Right lobe of liver (tissue), 6 donors: ENCODE data around the gene BACH2. TPM values are rescaled to one million over a fixed set of nuclear protein-coding genes. Genes with fewer than 3 reads are reported as not detected.
"Not testable (repeated sequence)": the region's sequence is repeated elsewhere in the genome, so short reads cannot be mapped to it uniquely, and the experiment has no call there.

Experiments used
- ATAC-seq, 4 donors: fragments of 200-7000 bp; cut with Tn5 transposase; one replicate each; pipeline ENCODE4 v1.9.1; 2020; ENCODE audit warnings: mild to moderate bottlenecking in 4 of 4, moderate library complexity in 4 of 4
- DNase-seq, 3 donors: peaks; one replicate each; pipeline ENCODE4 v3.0.0-alpha.2; 2020
- H3K27ac ChIP-seq, 3 donors: fragments of 200-600 bp; one replicate each; pipeline ENCODE4 v1.8.0; 2022
- H3K27me3 ChIP-seq, 2 donors: fragments of 200-600 bp; one replicate each; pipeline ENCODE4 v1.8.0; 2022
- H3K36me3 ChIP-seq, 4 donors: fragments of 200-600 bp; sonication (generic) in 1 of 4; one replicate each; pipeline versions ENCODE4 v1.5.1 to v1.8.0; 2017 to 2022; ENCODE audit warnings: control low read depth in 1 of 4
- H3K4me1 ChIP-seq, 4 donors: fragments of 200-600 bp; sonication (generic) in 1 of 4; one replicate each; pipeline versions ENCODE4 v1.5.1 to v1.8.0; 2017 to 2022; ENCODE audit warnings: control low read depth in 1 of 4
- H3K4me3 ChIP-seq, 3 donors: fragments of 200-600 bp; one replicate each; pipeline ENCODE4 v1.8.0; 2022
- H3K9me3 ChIP-seq, 4 donors: fragments of 200-600 bp; sonication (generic) in 1 of 4; one replicate each; pipeline versions ENCODE4 v1.5.1 to v1.8.0; 2017 to 2022; ENCODE audit warnings: control low read depth in 1 of 4
- POLR2A ChIP-seq: fragments of 450-650 bp; IDR thresholded peaks from one replicate; pipeline ENCODE4 v1.6.1; 2017; ENCODE audit warnings: antibody characterized with exemption, mild to moderate bottlenecking
- WGBS: methylation state at CpG from one replicate; pipeline ENCODE4 v1.1.6; 2018; ENCODE audit warnings: low coverage, low lambda C conversion rate; ENCODE audit not compliant: insufficient coverage; ENCODE audit errors: missing lambda C conversion rate; 5-methylcytosine and 5-hydroxymethylcytosine counted together
- intact Hi-C, 2 donors: fragments of 100-400 bp; cut with DNase I; formaldehyde crosslinking; loops; one replicate each; pipeline versions ENCODE4 v1.11.2 to v1.14.1; 2022
- total RNA-seq, 6 experiments: library from RNA; depleted of rRNA in 2 of 6; stranded (reverse); fragments of >200 nt in 2 of 6; fragmentation: NEBNext Ultra II Directional in 3 of 6; extraction: Animal tissue kit (Norgen Biotek cat#: 25700) in 3 of 6; gene quantifications; one replicate each; pipeline versions ENCODE4 v1.1.0 to v1.2.4, GENCODE V29; 2016 to 2023
- TF ChIP-seq, protein P1 (sequence below), 4 donors: fragments of 200-600 bp in 3 of 4; fragments of 450-650 bp in 1 of 4; IDR thresholded peaks; one replicate each; pipeline versions ENCODE4 v1.5.1 to v1.8.0; 2016 to 2022; ENCODE audit warnings: antibody characterized with exemption in 4 of 4, mild to moderate bottlenecking in 2 of 4
- donor health status: DM: no; HTN: yes; CAD: no.
- donor health status: DM: no; HTN: no; CAD: no.
- donor health status: DM: no; HTN: no; CAD: no.
- donor health status: DM: no; HTN: yes; CAD: no.
- donor health status: DM: no; HTN: yes; CAD: no.

Gene BACH2
- total RNA-seq, 6 experiments from 2014 or later = 2.6 to 12.6 (median 3.1) TPM

GRCh38 chr6:90131614-90132423 lies 164.8 kb downstream of the BACH2 start:
- intact Hi-C loops = no loop called here
- Histone ChIP-seq H3K9me3 (no peaks in the 10 kb centered on the region), H3K27ac (no peak overlapping the region), H3K27me3 (no peaks in the 10 kb centered on the region), H3K4me1 (no peaks in the 10 kb centered on the region), H3K4me3 (no peak overlapping the region), H3K36me3 (no peaks in the 10 kb centered on the region)
- peak in 1 of 4 donors; percentile 22 for ATAC-seq
- WGBS = 84% methylated on average over 7 of the region's 7 CpGs
- DNase-seq = no peak
- TF ChIP-seq, protein P1, sequence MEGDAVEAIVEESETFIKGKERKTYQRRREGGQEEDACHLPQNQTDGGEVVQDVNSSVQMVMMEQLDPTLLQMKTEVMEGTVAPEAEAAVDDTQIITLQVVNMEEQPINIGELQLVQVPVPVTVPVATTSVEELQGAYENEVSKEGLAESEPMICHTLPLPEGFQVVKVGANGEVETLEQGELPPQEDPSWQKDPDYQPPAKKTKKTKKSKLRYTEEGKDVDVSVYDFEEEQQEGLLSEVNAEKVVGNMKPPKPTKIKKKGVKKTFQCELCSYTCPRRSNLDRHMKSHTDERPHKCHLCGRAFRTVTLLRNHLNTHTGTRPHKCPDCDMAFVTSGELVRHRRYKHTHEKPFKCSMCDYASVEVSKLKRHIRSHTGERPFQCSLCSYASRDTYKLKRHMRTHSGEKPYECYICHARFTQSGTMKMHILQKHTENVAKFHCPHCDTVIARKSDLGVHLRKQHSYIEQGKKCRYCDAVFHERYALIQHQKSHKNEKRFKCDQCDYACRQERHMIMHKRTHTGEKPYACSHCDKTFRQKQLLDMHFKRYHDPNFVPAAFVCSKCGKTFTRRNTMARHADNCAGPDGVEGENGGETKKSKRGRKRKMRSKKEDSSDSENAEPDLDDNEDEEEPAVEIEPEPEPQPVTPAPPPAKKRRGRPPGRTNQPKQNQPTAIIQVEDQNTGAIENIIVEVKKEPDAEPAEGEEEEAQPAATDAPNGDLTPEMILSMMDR (IDR thresholded peaks at IDR 0.05) = no peak
- TF ChIP-seq POLR2A = no peak

- Histone ChIP-seq H3K36me3 (no peaks in the 10 kb centered on the region), H3K27me3 (no peaks in the 10 kb centered on the region), H3K4me1 (no peaks in the 10 kb centered on the region), H3K4me3 (no peak overlapping the region), H3K9me3 (no peaks in the 10 kb centered on the region), H3K27ac (no peak overlapping the region)
- intact Hi-C loops = no loop called here
- DNase-seq (no peak), ATAC-seq (no peak)
- TF ChIP-seq, protein P1 (IDR thresholded peaks at IDR 0.05) = no peak
- TF ChIP-seq POLR2A = no peak
- WGBS = 80% methylated on average over 1 of the region's 1 CpG
Measured at GRCh38 chr6:90131125-90131524, 165.5 kb downstream of the BACH2 start.

DNA sequence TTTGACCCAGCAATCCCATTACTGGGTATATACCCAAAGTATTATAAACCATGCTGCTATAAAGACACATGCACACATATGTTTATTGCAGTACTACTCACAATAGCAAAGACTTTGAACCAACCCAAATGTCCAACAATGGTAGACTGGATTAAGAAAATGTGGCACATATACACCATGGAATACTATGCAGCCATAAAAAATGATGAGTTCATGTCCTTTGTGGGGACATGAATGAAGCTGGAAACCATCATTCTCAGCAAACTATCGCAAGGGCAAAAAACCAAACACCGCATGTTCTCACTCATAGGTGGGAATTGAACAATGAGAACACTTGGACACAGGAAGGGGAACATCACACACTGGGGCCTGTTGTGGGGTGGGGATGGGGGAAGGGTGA lies 168.0 kb downstream of the BACH2 start:
- 0% methylated on average over 1 of the region's 2 CpGs for WGBS
- intact Hi-C loops, H3K36me3 ChIP-seq: not testable (repeated sequence)

DNA sequence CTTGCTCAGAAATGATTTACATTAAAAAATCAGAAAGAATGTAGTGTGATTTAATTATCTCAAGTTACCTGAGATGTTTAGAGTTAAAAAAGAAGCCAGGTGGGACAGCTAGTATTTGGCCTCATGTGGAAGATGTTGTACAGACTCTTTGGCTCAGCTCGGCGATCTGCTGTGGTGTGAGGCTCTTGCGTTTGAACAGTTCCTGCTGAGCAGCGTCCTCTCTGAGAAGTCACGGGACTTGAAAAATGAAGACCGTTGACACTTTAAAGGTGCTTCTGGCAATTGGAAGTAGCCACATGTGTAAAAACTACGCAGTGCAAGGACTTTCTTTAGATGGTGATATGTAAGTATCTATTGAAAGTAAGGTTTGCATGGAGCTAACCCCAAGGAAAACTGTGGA lies 169.0 kb downstream of the BACH2 start:
- Histone ChIP-seq H3K4me1 (no peaks in the 10 kb centered on the region), H3K27ac (no peak overlapping the region), H3K36me3 (no peaks in the 10 kb centered on the region), H3K4me3 (no peak overlapping the region), H3K9me3 (no peaks in the 10 kb centered on the region), H3K27me3 (no peaks in the 10 kb centered on the region)
- ATAC-seq (no peak), DNase-seq (no peak)
- intact Hi-C loops = no loop called here
- 63% methylated on average over 5 of the region's 7 CpGs for WGBS
- no peak for TF ChIP-seq POLR2A
- TF ChIP-seq, protein P1 (IDR thresholded peaks at IDR 0.05) = no peak

More for the DNA sequence above, 168.0 kb downstream of the BACH2 start:
- not testable (repeated sequence) for DNase-seq, H3K27me3 ChIP-seq, ATAC-seq, H3K9me3 ChIP-seq, H3K4me1 ChIP-seq, H3K27ac ChIP-seq, H3K4me3 ChIP-seq

DNA sequence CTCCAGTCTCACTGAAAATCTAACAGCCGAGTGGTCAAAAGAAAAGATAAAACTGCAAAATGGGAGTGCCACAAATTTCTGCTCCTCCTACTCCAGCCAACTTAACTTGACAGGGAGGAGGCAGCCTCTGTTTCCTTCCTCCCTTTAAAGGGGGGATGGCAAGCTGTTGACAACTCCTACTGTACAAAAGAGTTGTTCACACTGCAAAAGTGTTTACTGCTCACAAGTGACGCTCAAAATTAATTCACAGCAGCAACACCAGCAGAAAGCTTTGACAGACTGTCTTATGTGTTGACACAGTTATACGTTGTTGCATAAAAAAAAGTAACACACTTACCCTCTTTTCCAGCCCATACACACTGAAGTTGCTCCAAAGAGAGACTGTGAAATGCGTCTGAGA lies 169.8 kb downstream of the BACH2 start:
- no peaks in the 10 kb centered on the region for H3K9me3 ChIP-seq
- no peak overlapping the region for H3K4me3 ChIP-seq
- ATAC-seq (no peak), DNase-seq (no peak)
- H3K27me3 ChIP-seq = no peaks in the 10 kb centered on the region
- TF ChIP-seq, protein P1 (IDR thresholded peaks at IDR 0.05) = no peak
- TF ChIP-seq POLR2A = no peak
- 77% methylated on average over 4 of the region's 4 CpGs for WGBS
- intact Hi-C loops = no loop called here
- H3K4me1 ChIP-seq = no peaks in the 10 kb centered on the region
- H3K36me3 ChIP-seq = no peaks in the 10 kb centered on the region
- H3K27ac ChIP-seq = no peak overlapping the region
